A673 (cell line): Measurements from ENCODE around the gene CUBN. TPM values are rescaled to one million over a fixed set of nuclear protein-coding genes. Genes with fewer than 3 reads are reported as not detected.

Experiments
- BruUV-seq: library from RNA; stranded (reverse); fragments of 400-500 nt; replicated peaks from 2 replicates; lab custom pipeline; 2021; lab: Mats Ljungman, UMichigan
- CTCF ChIA-PET: fragments of 300-600 bp; sonication (Branson Sonifier 250); formaldehyde crosslinking; loops from one replicate; lab custom pipeline; 2022; ENCODE audit warnings: antibody characterized with exemption; lab: Charles Lee
- POLR2A ChIA-PET: fragments of 300-600 bp; sonication (Branson Sonifier 250); formaldehyde crosslinking; loops from one replicate; lab custom pipeline; 2022; ENCODE audit warnings: antibody characterized with exemption; ENCODE audit not compliant: low non-redundant PET; lab: Charles Lee
- DNase-seq: peaks from one replicate; pipeline ENCODE4 v3.0.0-alpha.2; 2015; ENCODE audit warnings: low spot score
- H3K27ac ChIP-seq: fragments of 200-600 bp; sonication (generic); 2 replicates; pipeline ENCODE4 v1.5.1; 2016; ENCODE audit warnings: mixed run types, low read depth, mild to moderate bottlenecking, mixed read lengths, antibody characterized with exemption, low read length; ENCODE audit not compliant: poor library complexity, severe bottlenecking
- H3K27me3 ChIP-seq: fragments of 200-600 bp; sonication (generic); replicated peaks from 2 replicates; pipeline ENCODE4 v1.6.1; 2017; ENCODE audit warnings: mixed run types, low read depth, mild to moderate bottlenecking, mixed read lengths, antibody characterized with exemption, low read length; ENCODE audit not compliant: insufficient read depth, poor library complexity
- H3K36me3 ChIP-seq: fragments of 200-600 bp; sonication (generic); 2 replicates; pipeline ENCODE4 v1.6.1; 2016; ENCODE audit warnings: mixed run types, mild to moderate bottlenecking, mixed read lengths, antibody characterized with exemption, low read length; ENCODE audit not compliant: insufficient read depth, poor library complexity, severe bottlenecking
- H3K4me1 ChIP-seq: fragments of 200-600 bp; sonication (generic); 2 replicates; pipeline ENCODE4 v1.6.1; 2017; ENCODE audit warnings: mixed run types, mild to moderate bottlenecking, mixed read lengths, antibody characterized with exemption, low read length; ENCODE audit not compliant: insufficient read depth, poor library complexity, severe bottlenecking
- H3K4me3 ChIP-seq: fragments of 200-600 bp; sonication (generic); 2 replicates; pipeline ENCODE4 v1.5.1; 2016; ENCODE audit warnings: low read depth, mixed run types, mild to moderate bottlenecking, mixed read lengths, low read length; ENCODE audit not compliant: poor library complexity, severe bottlenecking
- H3K9me3 ChIP-seq: fragments of 200-600 bp; sonication (generic); 2 replicates; pipeline ENCODE4 v1.6.1; 2016; ENCODE audit warnings: mixed run types, low read depth, mild to moderate bottlenecking, mixed read lengths, antibody characterized with exemption, low read length; ENCODE audit not compliant: poor library complexity, severe bottlenecking
- CTCF ChIP-seq: fragments of 300-800, 200-600 bp; sonication (generic); conservative IDR thresholded peaks from 2 replicates; pipeline ENCODE4 v1.5.1; 2017; ENCODE audit warnings: low read depth, mild to moderate bottlenecking, antibody characterized with exemption, low read length, moderate library complexity, mixed read lengths
- EZH2 ChIP-seq: fragments of 200-600 bp; sonication (generic); IDR thresholded peaks from 2 replicates; pipeline ENCODE4 v1.6.1; 2017; ENCODE audit warnings: borderline replicate concordance, low read depth, mild to moderate bottlenecking, mixed read lengths, antibody characterized with exemption, low read length; ENCODE audit not compliant: poor library complexity, severe bottlenecking
- intact Hi-C: fragments of 100-400 bp; cut with micrococcal nuclease; formaldehyde crosslinking; loops from one replicate; pipeline ENCODE4 v1.10.0; 2022; ENCODE audit not compliant: unreplicated experiment
- total RNA-seq: library from RNA; stranded (reverse); gene quantifications from 2 replicates; pipeline ENCODE4 v1.2.3, GENCODE V29; 2021

Gene CUBN
- total RNA-seq, 1 experiment from 2014 or later, result 3.4 TPM

GRCh38 chr10:16891375-16892313 lies 238.0 kb downstream of the CUBN start:
- no peak overlapping the region for H3K4me3 ChIP-seq

DNA sequence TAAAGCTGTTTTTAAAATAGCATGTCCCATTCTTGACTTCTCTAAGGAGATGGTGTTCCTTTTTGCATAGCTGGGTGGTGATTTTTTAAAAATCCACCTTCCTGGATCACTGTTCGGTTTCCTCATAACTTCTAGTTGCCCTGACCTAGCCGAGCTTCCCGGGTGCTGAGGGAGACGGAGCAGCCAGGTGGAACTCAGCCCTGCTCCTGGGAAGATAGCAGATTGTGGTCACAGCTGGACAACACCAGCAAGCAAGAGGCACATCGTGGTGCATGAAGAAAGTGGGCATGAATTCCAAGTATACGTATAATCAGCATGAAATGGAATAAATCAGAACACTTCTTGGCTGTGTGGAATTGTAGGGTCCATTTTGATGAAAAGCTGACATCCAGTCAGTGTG lies 238.9 kb downstream of the CUBN start:
- peaks cover 29% of the 10 kb centered on the region for H3K4me1 ChIP-seq
- POLR2A ChIA-PET, result no interaction called here
- TF ChIP-seq CTCF, result no peak
- H3K9me3 ChIP-seq, result no peaks in the 10 kb centered on the region
- no peak for DNase-seq
- intact Hi-C loops, result loop anchor here (1.0 to 5.0 kb wide), 2 partner anchors 342 to 367 kb away; no protein-coding TSS in a partner anchor
- CTCF ChIA-PET, result interaction anchor here (0.6 kb wide), 1 partner anchor 1239 kb away, joined by 3 read pairs; no protein-coding TSS in a partner anchor
- no TSS peak for BruUV-seq
- no peaks in the 10 kb centered on the region for H3K36me3 ChIP-seq
- no peak overlapping the region for H3K4me3 ChIP-seq
- no peak overlapping the region for H3K27ac ChIP-seq
- no peaks in the 10 kb centered on the region for H3K27me3 ChIP-seq

More at GRCh38 chr10:16891375-16892313, 238.0 kb downstream of the CUBN start:
- DNase-seq, result peak; percentile 77
- Histone ChIP-seq H3K9me3 (no peaks in the 10 kb centered on the region), H3K4me1 (peaks cover 20% of the 10 kb centered on the region), H3K36me3 (no peaks in the 10 kb centered on the region), H3K27me3 (no peaks in the 10 kb centered on the region), H3K27ac (no peak overlapping the region)
- POLR2A ChIA-PET, result no interaction called here
- intact Hi-C loops, result loop anchor here (1.0 to 5.0 kb wide), 2 partner anchors 341 to 366 kb away; no protein-coding TSS in a partner anchor
- no peak for TF ChIP-seq EZH2
- peak; percentile 65 for TF ChIP-seq CTCF
- CTCF ChIA-PET, result no interaction called here
- BruUV-seq, result TSS peak; percentile 79

- no peak overlapping the region for H3K4me3 ChIP-seq
- no peaks in the 10 kb centered on the region for H3K36me3 ChIP-seq
- H3K27ac ChIP-seq, result peak overlapping the region; percentile 20
- DNase-seq, result peak; percentile 66
- H3K4me1 ChIP-seq, result peaks cover 33% of the 10 kb centered on the region
- intact Hi-C loops, result no loop called here
- H3K9me3 ChIP-seq, result no peaks in the 10 kb centered on the region
- no peaks in the 10 kb centered on the region for H3K27me3 ChIP-seq
- POLR2A ChIA-PET, result no interaction called here
- BruUV-seq, result no TSS peak
- CTCF ChIA-PET, result no interaction called here
- no peak for TF ChIP-seq EZH2
- no peak for TF ChIP-seq CTCF
Observed at GRCh38 chr10:16887565-16887964, 242.0 kb downstream of the CUBN start.
